NCI-H748 treated with DMSO at 0.1 percent for 48 hours (cell line): Measurements from ENCODE around the gene OCLN.
"Not testable (repeated sequence)": the region's sequence is repeated elsewhere in the genome, so short reads cannot be mapped to it uniquely, and the experiment has no call there.

Experiments used
- DNase-seq: peaks from one replicate; lab custom pipeline; 2025; lab: John Stamatoyannopoulos, UW

OCLN gene

DNA sequence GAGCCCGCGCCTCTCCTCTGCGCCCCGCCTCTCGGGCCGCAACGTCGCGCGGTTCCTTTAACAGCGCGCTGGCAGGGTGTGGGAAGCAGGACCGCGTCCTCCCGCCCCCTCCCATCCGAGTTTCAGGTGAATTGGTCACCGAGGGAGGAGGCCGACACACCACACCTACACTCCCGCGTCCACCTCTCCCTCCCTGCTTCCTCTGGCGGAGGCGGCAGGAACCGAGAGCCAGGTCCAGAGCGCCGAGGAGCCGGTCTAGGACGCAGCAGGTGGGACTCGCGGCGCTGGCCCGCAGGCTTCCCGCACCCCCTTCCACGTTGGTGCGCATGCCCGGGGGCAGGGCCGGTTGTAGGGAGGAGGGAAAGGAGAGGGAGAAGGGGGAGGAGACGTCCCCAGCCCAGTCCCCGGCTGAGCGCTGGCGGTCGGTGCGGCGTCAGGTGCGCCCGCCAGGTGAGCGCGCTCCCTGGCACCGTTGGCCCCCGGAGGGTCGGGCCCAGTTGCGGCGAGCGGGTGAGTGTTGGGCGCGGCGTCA is at the start of gene OCLN:
Gene OCLN, plus strand, starts transcription at position 400 of the 532 bp plus-strand sequence. CDS start 11,455 bp downstream, outside the sequence.
- peak; percentile 71 for DNase-seq

DNA sequence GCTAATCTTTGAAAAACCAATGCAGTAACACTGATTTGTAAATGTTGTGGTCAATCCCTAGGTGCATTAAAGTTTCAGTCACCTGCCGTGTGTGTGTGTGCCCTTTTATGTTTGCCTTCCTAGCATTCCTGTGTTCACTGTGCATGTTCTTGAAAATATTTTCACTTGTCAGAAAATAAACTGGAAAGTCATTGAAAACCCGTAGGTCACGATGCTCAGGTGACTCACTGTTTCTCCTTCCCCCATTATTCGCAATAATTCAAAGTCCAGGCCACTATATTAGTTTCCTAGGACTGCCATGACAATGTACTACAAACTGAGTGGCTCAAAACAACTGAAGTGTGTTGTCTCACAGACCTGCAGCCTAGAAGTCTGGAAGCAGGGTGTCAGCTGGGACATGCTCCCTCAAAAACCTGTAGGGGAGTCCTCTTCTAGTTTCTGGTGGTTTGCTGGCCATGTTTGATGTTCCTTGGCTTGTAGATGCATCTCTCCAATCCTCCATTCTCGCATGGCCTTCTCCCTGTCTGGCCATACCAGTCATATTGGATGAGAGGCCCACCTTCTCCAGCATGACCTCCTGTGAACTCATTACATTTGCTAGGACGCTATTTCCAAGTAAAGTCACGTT is 48.3 kb upstream of the OCLN start:
- DNase-seq: no peak

- no peak for DNase-seq
Measured at GRCh38 chr5:69449511-69449910, 43.1 kb upstream of the OCLN start.

DNA sequence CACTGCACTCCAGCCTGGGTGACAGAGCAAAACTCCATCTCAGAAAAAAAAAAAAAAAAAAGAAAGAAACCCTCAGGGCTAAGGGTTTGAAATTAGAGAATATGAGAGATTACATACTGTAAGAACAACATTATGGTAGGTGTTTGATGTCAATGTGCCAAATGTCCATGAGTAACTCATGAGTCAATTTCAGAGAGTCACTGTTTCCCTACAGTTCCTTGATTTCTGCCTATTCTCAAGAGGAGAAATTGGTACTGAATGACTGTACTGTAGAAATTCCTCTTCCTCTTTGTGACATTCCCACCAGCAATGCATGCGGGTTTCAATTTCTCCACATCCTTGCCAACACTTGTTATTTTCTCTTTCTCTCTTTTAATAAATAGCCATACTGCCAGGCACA is 42.5 kb upstream of the OCLN start:
- no peak for DNase-seq

DNA sequence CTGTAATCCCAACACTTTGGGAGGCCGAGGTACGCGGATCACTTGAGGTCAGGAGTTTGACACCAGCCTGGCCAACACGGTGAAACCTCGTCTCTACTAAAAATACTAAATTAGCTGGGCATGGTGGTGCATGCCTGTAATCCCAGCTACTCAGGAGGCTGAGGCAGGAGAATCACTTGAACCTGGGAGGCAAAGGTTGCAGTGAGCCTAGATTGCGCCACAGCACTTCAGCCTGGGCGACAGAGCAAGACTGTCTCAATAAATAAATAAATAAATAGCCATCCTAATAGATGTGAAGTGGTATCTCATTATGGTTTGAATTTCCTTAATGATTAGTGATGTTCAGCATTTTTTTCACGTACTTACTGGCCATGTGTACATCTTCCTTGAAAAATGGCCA is 42.1 kb upstream of the OCLN start:
- DNase-seq: not testable (repeated sequence)

GRCh38 chr5:69451941-69452647 is 40.5 kb upstream of the OCLN start:
- no peak for DNase-seq

- not testable (repeated sequence) for DNase-seq
Measured at GRCh38 chr5:69453487-69453886, 39.1 kb upstream of the OCLN start.

DNA sequence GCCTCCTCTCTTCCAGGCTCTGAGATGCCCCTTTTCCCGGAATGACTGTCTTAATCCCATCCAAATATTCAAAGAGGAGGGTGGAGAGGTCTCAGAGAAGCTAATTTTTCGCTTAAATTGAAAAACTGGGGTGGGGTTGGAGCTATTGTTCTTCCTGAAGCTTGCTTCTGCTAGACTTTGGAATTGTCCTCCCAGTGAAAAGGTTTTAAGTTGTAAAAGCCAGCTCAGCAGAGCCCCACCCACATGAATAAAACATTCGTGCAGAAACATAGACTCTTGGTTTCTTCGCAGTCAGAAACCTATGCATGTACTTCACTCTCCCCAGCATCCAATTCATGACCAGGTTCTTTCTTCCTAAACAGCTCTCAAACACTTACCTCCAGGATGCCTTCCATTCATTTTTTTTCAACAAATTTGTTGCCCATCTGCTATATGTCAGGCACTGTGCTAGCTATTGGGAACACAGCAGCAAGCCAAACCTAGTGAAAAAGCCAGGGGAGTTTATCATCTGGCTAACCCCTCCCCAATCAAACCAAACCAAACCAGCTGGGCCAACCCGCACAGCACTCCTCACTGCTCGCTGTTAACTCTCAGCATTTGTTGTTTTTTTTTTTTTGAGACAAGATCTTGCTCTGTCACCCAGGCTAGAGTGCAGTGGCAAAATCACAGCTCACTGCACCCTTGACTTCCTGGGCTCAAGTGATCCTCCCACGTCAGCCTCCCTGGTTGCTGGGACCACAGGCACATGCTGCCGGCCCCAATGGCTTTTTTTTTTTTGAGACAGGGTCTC is 37.9 kb upstream of the OCLN start:
- no peak for DNase-seq

DNA sequence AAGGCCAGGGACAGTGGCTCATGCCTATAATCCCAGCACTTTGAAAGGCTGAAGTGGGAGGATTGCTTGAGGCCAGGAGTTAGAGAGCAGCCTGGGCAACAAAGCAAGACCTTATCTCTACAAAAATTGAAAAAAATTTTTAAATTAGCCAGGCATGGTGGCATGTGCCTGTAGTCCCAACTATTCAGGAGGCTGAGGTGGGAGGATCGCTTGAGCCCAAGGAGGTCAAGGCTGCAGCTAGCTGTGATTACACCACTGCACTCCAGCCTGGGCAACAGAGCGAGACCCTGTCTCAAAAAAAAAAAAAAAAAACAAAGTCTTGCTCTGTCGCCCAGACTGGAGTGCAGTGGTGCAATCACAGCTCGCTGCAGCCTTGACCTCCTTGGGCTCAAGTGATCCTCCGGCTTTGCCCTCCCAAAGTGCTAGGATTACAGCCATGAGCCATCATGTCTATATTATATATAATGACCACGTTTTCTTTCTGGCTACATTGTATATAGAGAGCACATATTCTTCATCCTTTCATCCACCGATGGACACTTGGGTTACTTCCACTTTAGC is 37.1 kb upstream of the OCLN start:
- DNase-seq: not testable (repeated sequence)

GRCh38 chr5:69462170-69462569 is 30.4 kb upstream of the OCLN start:
- no peak for DNase-seq

- DNase-seq: not testable (repeated sequence)
Measured at GRCh38 chr5:69466375-69466774, 26.2 kb upstream of the OCLN start.

GRCh38 chr5:69467442-69468225 is 25.0 kb upstream of the OCLN start:
- no peak for DNase-seq

GRCh38 chr5:69468631-69469030 is 24.0 kb upstream of the OCLN start:
- DNase-seq: no peak

DNA sequence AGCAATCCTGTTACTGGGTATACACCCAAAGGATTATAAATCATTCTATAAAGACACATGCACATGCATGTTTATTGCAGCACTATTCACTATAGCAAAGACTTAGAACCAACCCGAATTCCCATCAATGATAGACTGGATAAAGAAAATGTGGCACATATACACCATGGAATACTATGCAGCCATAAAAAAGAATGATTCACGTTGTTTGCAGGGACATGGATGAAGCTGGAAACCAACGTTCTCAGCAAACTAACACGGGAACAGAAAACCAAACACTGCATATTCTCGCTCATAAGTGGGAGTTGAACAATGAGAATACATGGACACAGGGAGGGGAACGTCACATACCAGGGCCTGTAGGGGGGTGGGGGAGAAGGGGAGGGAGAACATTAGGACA is 21.1 kb upstream of the OCLN start:
- DNase-seq: not testable (repeated sequence)

DNA sequence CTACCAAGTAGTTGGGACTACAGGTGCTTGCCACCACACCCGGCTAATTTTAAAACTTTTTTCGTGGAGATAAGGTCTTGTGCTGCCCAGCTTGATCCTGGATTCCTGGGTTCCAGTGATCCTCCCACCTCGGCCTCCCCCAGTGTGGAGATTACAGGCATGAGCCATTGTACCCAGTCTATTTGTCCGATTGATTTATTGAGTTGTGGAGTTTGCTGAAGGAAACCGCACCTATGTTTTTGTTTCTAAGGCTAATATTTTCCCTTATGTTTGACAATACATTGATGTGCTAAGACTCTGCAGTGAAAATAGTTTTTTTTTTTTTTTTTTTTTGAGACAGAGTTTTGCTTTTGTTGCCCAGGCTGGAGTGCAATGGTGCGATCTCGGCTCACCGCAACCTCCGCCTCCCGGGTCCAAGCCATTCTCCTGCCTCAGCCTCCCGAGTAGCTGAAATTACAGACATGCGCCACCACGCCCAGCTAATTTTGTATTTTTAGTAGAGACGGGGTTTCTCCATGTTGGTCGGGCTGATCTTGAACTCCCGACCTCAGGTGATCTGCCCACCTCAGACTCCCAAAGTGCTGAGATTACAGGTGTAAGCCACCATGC is 20.0 kb upstream of the OCLN start:
- DNase-seq: not testable (repeated sequence)

DNA sequence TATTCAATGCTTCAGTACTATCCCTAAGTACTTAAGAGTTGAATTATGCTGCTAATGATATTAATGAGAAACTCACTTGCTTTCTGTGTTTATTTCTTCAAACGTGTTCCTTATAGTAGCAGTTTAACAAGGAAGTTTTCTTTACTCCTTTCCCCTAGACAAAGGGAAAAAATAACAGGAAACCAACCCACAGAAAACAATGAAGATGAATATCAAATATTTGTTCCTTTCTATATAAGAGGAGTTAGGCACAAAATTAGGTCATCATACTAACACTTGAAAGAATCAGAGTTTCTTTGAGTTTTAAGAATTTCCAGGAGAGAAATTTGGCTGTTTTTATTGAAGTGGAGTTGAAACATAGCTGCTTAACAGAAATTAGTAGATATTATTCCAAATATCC is 15.4 kb upstream of the OCLN start:
- no peak for DNase-seq

DNA sequence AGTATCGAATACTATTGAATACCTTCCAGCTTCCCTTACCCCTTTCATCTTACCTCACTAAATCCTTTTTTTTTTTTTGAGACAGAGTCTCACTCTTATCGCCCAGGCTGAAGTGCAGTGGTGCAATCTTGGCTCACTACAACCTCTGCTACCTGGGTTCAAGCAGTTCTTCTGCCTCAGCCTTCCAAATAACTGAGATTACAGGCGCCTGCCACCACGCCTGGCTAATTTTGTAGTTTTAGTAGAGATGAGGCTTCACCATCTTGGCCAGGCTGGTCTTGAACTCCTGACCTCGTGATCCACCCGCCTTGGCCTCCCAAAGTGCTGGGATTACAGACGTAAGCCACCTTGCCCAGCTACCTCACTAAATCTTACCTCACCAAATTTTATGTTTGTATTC is 14.3 kb upstream of the OCLN start:
- not testable (repeated sequence) for DNase-seq

- DNase-seq: no peak
Measured at GRCh38 chr5:69484891-69485290, 7.7 kb upstream of the OCLN start.

DNA sequence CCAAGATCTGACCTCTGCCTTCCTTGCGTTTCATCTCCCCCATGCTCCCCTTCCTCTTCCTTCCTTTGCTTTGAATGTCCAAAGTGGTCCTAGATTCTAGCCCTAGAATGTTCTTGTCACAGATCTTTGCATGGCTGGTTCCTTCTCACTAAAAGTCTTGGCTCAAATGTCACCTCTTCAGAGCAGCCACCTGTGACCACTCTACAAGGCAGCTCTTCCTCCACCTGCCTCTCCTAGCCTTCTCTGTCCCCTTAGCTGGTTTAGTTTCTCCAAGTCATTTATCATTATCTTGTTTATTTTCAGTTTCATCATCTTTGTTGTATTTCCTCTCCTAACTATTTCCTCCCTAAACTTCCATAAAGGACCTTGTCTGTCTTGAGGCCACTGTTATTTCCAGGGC is 7.1 kb upstream of the OCLN start:
- no peak for DNase-seq

DNA sequence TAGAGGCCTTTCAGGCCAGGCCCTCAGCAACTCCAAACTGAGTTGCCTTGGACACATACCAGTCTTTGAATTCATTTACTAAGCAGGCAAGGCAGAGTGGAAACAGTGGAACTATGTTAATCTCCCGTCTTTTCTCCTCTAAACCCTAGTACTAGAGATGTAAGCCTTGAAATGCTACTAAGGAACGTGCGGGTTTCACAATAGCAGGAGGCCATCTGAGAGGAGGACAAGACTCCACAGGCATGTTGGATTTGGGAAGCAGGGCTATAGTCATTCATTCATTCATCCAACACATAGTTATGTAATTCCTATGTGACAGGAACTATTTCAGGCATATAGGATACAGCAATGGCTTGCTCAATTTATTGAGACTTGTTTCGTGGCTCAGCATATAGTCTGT is 3.3 kb upstream of the OCLN start:
- no peak for DNase-seq

GRCh38 chr5:69491027-69491426 is 1.6 kb upstream of the OCLN start:
- no peak for DNase-seq
